ENCODE data around the gene C14orf93. TPM values are rescaled to one million over a fixed set of nuclear protein-coding genes. Genes with fewer than 3 reads are reported as not detected.

Gene C14orf93
- polyA plus RNA-seq, 1 donor from 2014 or later = 4.7 TPM

- Histone ChIP-seq H4K20me1 (ENCODE audit: insufficient read depth) (no peaks in the 10 kb centered on the region), H3K79me2 (replicated peaks; ENCODE audit: insufficient read depth, low read length) (peaks cover 6% of the 10 kb centered on the region), H3K27ac (ENCODE audit: low read length) (no peak overlapping the region), H3K36me3 (ENCODE audit: insufficient read depth, low read length) (no peaks in the 10 kb centered on the region), H2AFZ (ENCODE audit: low read depth, low read length) (no peak overlapping the region), H3K4me2 (ENCODE audit: low read length) (no peak overlapping the region), H3K9ac (ENCODE audit: low read length) (no peak overlapping the region), H3K9me2 (ENCODE audit: insufficient read depth, low read length) (no peaks in the 10 kb centered on the region), H3K4me3 (ENCODE audit: low read length) (no peak overlapping the region), H3K9me3 (ENCODE audit: low read length) (no peaks in the 10 kb centered on the region), H3K27me3 (ENCODE audit: insufficient read depth, low read depth, low read length) (no peaks in the 10 kb centered on the region), H3F3A (ENCODE audit: insufficient read depth, low read length, poor library complexity, severe bottlenecking) (no peaks in the 10 kb centered on the region)
- TF ChIP-seq TAF1 (IDR thresholded peaks at IDR 0.05; ENCODE audit: low read depth) = no peak
- no peak for TF ChIP-seq SMC3 (conservative IDR thresholded peaks at IDR 0.05; ENCODE audit: poor library complexity)
- no peak for TF ChIP-seq EP300 (conservative IDR thresholded peaks at IDR 0.05; ENCODE audit: poor library complexity, severe bottlenecking)
- no peak for TF ChIP-seq EZH2 (IDR thresholded peaks at IDR 0.05; ENCODE audit: borderline replicate concordance, insufficient read depth, low read length, poor library complexity, severe bottlenecking)
- TF ChIP-seq RAD21 (conservative IDR thresholded peaks at IDR 0.05) = no peak
- TF ChIP-seq CTCF (IDR thresholded peaks at IDR 0.05; ENCODE audit: poor library complexity, severe bottlenecking) = no peak
- TF ChIP-seq REST (IDR thresholded peaks at IDR 0.05; ENCODE audit: borderline replicate concordance) = no peak
- no peak for TF ChIP-seq POLR2AphosphoS5 (IDR thresholded peaks at IDR 0.05)
- no peak for TF ChIP-seq MXI1 (conservative IDR thresholded peaks at IDR 0.05; ENCODE audit: poor library complexity, severe bottlenecking)
Observed at GRCh38 chr14:23052182-23052623, 42.3 kb upstream of the C14orf93 start.

GRCh38 chr14:23051141-23052057, 41.5 kb upstream of the C14orf93 start:
- Histone ChIP-seq H3K27ac (ENCODE audit: low read length) (no peak overlapping the region), H3K4me2 (ENCODE audit: low read length) (no peak overlapping the region), H3K9ac (ENCODE audit: low read length) (no peak overlapping the region), H3K79me2 (replicated peaks; ENCODE audit: insufficient read depth, low read length) (peaks cover 6% of the 10 kb centered on the region), H3K36me3 (ENCODE audit: insufficient read depth, low read length) (no peaks in the 10 kb centered on the region), H4K20me1 (ENCODE audit: insufficient read depth) (no peaks in the 10 kb centered on the region), H3K9me2 (ENCODE audit: insufficient read depth, low read length) (no peaks in the 10 kb centered on the region), H3K27me3 (ENCODE audit: insufficient read depth, low read depth, low read length) (no peaks in the 10 kb centered on the region), H3K9me3 (ENCODE audit: low read length) (no peaks in the 10 kb centered on the region), H3F3A (ENCODE audit: insufficient read depth, low read length, poor library complexity, severe bottlenecking) (no peaks in the 10 kb centered on the region), H3K4me3 (ENCODE audit: low read length) (no peak overlapping the region), H2AFZ (ENCODE audit: low read depth, low read length) (no peak overlapping the region)
- no peak for TF ChIP-seq MXI1 (conservative IDR thresholded peaks at IDR 0.05; ENCODE audit: poor library complexity, severe bottlenecking)
- TF ChIP-seq REST (IDR thresholded peaks at IDR 0.05; ENCODE audit: borderline replicate concordance) = no peak
- TF ChIP-seq TAF1 (IDR thresholded peaks at IDR 0.05; ENCODE audit: low read depth) = no peak
- no peak for TF ChIP-seq RAD21 (conservative IDR thresholded peaks at IDR 0.05)
- no peak for TF ChIP-seq EP300 (conservative IDR thresholded peaks at IDR 0.05; ENCODE audit: poor library complexity, severe bottlenecking)
- TF ChIP-seq POLR2AphosphoS5 (IDR thresholded peaks at IDR 0.05) = no peak
- no peak for TF ChIP-seq CTCF (IDR thresholded peaks at IDR 0.05; ENCODE audit: poor library complexity, severe bottlenecking)
- no peak for TF ChIP-seq EZH2 (IDR thresholded peaks at IDR 0.05; ENCODE audit: borderline replicate concordance, insufficient read depth, low read length, poor library complexity, severe bottlenecking)
- no peak for TF ChIP-seq SMC3 (conservative IDR thresholded peaks at IDR 0.05; ENCODE audit: poor library complexity)

Measured in neural cell (in vitro differentiated cells).